NAMALWA (cell line): ENCODE data around the gene SLC10A2.
A peak's percentile ranks its signal among the peaks of the same experiment; 100 is the strongest.
"Not testable (repeated sequence)": the region's sequence is repeated elsewhere in the genome, so short reads cannot be mapped to it uniquely, and the experiment has no call there.

Source experiments
- DNase-seq: peaks from one replicate; pipeline ENCODE4 v3.0.0-alpha.2; 2015; ENCODE audit warnings: low spot score

Gene SLC10A2, protein sequence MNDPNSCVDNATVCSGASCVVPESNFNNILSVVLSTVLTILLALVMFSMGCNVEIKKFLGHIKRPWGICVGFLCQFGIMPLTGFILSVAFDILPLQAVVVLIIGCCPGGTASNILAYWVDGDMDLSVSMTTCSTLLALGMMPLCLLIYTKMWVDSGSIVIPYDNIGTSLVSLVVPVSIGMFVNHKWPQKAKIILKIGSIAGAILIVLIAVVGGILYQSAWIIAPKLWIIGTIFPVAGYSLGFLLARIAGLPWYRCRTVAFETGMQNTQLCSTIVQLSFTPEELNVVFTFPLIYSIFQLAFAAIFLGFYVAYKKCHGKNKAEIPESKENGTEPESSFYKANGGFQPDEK

DNA sequence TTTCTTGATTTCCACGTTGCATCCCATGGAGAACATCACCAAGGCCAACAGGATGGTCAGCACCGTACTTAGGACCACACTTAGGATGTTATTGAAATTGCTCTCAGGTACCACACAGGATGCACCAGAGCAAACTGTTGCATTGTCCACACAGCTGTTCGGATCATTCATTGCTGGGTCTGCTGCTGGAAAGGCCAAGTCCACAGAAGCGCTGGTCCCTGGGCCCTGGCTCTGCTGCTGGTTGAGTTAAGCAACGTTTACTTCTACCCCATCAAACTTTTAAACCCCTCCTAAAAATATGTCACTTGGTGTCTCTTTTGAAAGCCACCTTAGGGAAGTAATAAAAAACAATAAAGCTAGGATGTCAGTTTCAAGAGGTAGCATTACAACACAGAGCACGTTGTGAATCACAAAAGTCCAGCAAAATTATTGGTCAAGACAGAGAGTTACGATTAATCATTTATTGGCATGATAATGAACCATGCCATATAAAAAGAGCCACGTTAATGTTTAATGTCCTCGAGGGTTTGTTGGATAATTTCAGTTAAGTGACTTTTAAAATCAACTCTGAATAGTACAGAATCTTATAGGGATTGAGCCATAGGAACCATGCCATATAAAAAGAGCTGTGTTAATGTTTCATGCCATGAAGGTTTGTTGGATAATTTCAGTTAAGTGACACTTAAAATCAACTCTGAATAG, at the start of gene SLC10A2:
Gene SLC10A2, minus strand, starts transcription at position 339 of the 702 bp plus-strand sequence. Its CDS starts 168 bp downstream, at position 171.
- DNase-seq = no peak

DNA sequence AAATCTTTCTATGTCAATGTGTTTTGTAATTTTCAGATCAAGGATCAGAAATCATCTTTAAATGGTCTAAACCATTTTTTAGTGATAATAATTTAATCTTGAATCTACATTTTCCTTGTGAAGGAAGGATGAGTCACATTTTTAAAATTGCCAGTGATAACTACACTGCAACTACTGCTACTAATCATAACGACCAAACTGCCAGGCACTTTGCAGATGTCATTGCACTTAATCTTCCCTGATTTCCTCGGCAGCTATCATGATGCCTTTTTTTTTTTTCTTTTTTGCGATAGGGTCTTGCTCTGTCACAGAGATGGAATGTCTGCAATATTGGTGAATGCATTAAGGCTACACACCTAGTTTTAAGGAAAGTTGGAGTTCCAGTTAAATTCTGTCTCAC, 41.4 kb upstream of the SLC10A2 start:
- DNase-seq = no peak

DNA sequence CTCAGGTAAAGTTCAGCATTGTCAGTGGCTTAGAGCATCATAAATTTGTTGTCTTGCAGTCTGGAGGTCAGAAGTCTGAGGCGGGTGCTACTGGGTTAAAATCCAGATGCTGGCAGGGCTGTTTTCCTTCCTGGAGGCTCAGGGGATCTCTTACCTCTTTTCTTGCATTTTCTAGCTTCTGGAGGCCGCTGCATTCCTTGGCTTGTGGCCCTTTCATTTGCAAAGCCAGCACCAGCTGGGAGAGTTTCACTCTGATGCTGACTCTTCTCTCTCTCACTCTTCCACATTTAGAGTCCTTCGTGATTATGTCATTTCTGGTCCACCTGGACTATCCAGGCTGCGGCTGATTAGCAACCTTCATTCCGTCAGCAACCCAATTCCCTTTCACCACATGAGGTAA, 38.1 kb upstream of the SLC10A2 start:
- DNase-seq = no peak

DNA sequence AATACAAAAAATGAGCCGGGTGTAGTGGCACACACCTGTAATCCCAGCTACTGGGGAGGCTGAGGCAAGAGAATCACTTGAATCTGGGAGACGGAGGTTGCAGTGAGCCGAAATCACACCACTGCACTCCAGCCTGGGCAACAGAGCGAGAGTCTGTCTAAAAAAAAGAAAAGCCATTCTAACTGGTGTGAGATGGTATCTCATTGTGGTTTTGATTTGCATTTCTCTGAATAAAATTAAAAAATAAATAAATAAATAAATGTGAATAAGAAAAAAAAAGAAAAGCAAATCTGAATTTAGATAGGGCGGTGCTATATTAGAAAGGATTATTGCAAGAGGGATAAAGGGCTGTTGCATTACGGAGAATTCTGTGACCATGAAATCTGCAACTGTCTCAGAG, 37.2 kb upstream of the SLC10A2 start:
- DNase-seq = not testable (repeated sequence)

DNA sequence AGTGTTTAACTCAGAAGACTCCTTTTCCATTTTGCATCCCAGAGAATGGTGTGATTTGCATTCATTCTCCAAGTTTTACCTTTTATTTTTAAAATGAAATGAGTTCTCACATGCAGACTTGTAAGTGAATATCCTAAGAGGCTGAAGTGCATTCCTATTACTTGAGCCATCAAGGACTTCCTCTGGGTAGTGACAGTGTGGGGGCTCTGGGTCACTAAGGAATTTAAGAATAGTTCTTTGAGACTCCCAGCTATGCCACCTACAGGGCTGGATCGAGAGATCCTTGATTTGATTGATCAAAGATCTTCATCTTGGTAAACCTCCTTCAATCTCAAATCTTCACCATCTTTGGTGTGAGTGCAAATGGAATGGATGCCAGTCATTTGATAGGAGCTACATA, 36.3 kb upstream of the SLC10A2 start:
- no peak for DNase-seq

DNA sequence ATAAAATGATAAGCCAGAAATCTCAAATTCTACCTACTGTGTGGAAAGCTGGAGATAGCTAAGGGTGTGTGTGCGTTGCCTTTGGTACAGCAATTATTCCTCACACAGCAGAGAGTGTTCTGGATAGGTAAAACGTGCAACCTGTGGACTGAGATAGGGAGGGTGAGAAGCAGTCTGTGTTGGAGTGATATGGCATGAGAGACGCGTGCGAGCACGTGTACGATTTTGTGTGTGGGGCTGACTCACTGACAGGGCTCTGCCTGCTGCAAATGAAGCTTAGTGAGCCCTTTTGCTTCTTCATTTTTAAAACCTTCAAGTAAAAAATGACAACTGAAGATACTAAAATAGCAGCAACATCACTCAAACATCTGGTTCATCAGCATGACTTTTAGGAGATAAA, 35.7 kb upstream of the SLC10A2 start:
- DNase-seq = no peak

DNA sequence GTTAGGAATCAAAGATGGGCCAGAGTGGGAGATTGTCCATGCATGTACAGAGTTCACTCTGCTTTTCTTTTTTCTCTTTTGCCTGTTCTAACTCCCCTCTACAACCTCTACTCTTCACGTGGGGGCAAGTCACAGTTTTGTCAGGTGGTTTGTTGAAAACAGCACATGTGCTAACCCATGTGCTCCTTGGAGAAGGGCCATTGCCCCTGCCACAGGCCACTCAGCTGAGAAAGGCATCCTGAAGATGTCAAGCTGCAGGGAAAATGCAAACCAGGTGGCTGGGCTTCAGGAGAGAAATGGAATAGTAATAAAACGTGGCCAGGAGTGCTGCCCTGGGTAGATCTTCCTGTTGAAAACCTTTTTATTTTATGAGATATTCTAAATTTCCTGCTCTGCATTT, 35.3 kb upstream of the SLC10A2 start:
- DNase-seq = no peak

DNA sequence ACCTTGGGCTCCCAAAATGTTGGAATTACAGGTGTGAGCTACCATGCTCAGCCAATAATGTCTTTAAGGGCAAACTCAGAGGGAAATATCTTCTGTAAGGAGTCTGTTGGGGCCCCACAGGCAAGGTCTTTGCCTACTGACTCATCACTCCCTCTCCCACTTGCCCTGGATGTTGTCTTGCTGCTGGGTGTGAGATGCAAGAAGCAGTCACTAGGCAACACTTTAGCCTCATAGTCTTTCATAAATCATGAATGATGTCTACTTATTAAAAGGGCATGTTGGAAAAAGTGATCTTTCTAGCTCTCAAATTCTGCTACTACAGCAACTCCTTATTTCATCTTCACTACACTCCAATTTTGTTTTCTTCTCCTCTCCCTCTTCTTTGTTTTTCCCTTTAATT, 34.6 kb upstream of the SLC10A2 start:
- no peak for DNase-seq

DNA sequence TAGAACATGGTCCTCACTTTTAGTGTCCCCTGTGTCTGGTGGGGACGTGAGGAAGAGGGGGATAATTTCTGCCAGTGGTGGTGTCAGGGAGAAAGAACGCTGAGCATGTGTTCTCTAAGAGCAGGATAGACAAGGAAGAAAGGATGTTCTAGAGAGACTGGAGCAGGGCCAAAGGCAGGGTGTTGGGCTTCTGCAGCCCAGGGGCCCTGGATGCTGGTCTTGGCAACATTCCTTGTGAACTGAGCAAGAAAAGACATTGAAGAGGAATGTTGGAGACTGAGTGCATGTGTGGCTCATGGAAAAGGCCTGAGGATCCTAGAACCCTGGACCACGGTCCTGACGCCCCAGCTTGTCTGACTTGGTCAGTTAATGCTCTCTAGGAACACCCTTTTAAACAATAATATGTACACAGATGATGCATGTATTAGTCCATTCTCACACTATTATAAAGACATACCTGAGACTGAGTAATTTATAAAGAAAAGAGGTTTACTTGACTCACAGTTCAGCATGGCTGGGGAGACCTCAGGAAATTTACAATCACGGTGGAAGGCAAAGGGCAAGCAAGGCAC, 33.6 kb upstream of the SLC10A2 start:
- no peak for DNase-seq

DNA sequence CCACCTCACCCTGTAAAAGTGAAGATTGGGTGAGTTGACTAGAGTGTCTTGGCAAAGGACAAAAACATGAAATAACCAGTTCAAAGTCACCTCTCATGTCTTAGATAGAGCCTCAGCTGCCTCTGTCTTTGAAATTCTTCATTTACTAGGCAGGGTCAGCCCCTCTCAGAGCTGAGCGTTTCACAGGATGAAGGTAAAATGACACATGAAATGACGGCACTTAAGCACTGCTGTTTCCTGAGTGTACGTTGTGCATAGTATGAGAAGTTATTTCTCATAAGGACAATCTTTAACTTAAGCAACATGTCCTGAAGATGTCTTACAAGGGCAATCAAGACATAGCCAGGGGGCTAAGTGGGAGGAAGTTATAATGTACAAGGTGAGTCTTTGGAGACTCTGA, 32.3 kb upstream of the SLC10A2 start:
- no peak for DNase-seq

DNA sequence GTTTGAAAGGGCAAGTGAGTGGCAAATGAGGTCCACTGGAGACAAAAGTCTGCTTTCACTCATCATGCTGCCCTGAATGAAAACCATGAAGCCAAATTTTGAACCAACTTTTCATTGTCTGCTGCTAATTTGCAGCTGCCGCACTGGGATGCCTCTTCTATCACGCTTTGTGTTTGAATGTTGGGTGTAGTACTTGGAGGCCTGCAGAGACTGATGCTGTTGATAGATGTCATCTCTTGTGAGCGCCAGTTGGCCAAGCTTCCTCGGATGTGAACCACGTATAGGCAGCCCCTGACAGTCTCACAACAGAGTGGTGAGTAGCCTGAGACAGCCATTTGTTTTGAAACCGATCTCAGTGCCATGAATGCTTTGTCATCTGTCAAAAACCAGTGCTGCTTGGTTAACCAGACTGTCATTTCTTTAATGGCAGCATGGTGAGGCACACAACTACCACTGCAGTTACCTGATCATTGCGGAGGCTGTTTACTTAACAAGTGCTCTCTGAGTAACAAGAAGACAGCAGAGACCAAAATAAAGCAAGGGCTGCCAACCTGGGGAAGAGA, 31.2 kb upstream of the SLC10A2 start:
- DNase-seq = no peak

DNA sequence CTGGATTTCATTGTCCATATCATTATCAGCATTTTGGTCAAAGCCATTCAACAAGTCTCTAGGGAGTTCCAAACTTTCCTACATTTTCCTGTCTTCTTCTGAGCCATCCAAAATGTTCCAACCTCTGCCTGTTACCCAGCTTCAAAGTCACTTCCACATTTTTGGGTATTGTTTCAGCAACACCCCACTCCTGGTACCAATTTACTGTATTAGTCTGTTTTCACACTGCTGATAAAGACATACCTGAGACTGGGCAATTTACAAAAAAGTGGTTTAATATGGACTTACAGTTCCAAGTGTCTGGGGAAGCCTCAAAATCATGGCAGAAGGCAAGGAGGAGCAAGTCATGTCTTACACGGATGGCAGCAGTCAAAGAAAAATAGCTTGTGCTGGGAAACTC, 27.4 kb upstream of the SLC10A2 start:
- DNase-seq = not testable (repeated sequence)

DNA sequence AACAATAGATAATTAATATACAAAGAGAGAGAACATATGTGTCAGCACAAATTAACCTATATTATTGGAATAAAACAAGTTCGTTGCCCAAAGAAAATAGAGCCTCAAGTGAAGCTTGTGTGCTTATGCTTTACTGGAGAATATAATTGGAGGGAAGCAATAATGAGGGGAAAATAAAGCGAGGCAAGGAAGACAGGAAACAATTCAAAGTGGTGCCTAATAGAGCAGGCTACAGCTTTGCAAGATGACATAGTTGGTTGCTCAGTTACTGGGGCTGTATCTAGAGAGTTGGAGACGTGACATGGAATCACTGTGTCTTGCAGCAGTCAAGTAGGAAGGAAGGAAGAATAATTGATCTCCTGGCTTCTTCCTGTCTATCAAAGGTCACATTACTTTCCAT, 21.1 kb upstream of the SLC10A2 start:
- no peak for DNase-seq

DNA sequence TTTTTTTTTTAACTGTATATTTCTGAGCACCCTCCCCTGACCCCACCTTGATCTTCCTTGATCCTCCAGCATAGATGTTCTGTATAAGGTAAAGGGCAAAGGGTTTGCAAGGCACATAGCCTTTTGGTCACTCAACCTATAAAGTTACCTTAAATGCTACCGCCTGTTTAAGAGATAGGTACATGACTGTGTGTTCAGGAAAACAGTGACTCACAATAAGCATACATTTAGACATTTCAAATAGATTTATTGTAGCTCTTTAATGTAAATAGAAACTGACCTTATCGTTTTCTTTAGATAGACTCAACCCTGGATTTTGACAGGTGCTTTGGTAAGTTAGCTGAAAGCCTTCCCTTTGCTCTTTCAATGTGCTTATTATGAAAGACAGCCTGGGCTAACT, 15.2 kb upstream of the SLC10A2 start:
- DNase-seq = no peak

DNA sequence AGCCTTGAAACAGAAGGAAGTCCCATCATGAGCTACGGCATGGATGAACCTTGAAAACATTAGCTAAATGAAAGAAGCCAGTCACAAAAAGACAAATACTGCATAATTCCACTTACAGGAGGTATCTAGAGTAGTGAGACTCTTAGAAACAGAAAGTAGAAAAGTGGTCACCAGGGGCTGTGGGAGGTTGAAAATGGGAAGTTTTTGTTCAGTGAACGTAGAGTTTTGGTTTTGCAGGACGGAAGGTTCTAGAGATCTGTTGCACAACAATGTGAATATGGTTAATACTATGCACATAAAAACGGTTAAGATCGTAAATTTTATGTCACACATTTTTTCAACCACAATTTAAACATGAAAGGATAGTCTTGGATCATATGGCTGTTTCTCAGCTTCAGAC, 11.9 kb upstream of the SLC10A2 start:
- DNase-seq = no peak

DNA sequence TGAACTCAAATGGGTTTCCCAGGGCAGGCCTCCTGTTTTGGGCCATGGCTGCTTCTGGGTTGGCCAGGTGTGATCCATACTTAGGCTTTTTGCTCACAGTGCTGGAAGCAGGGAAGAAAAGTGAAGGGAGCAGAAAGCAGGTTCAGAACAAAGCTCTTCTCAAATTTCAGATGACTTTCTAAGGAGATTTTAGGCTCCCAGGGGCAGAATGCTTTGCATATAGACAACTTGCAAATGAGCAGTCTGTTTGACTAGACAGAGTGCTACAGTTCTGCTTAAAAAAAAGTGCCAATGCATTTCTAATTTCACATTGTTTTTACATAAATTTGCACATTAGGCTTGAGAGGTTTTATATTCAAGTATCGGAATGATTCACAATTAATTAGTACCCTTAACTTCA, 2.6 kb upstream of the SLC10A2 start:
- peak; percentile 30 for DNase-seq

DNA sequence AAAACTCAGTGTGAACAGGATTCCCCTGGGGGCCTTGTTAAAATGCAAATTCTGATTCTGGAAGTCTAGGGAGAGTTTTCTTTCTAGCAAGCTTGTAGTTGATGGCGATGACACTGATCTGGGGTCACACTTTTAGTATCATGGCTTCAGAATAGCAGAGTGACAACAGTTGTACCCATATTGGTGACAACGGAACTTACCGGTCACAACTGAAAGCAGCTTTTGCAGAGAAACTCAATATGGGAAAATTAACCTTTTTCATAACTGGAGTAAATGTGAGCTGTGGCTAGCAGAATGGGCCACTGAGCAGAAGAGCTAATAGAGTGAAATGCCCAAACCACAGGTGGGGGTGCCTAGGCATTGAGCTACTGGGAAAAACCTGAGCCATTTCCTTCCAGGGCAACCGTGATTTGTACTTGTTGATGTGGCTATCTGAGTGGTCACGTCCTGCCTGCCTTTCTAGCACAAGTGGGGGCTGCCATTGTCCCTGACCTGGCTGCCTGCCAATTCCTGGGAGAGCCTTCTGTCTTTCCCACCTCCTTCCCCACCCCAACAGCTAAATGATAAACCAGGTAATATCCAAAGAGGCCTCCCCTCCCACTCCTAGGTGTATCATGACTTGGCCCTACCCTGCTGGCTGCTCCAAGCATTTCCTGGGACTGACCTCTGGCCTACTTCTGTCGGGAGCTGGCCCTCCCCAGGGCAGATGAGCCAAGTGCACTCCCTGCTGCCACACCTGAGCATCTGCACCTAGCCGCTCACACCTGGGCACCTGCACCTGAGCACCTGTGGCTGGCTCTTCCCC, 1.7 kb upstream of the SLC10A2 start:
- DNase-seq = no peak

DNA sequence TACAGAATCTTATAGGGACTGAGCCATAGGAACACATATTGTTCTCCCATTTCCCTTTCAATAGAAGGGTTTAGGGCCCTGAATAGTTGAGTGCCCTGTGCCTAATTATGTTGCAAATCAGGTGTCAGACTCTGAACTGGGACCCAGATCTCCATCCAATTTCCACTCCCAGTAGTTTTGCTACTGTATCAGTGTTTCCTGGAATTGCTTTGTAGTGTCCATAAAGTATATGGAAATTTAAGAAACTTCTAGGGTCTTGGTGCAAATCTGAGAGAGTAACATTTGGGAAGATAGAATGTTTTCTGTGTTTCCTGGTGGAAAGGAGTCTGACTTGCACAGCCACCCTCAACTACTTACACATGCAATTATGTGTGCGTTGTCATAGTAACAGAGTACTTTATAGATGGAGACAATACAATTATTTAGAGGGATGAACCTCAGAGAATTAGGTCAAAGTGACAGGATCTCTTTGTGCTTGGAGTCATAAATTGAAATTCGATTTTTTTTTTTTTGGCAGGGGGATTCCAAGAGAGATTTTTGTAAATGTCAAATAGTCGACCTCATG, 646 bp upstream of the SLC10A2 start:
- DNase-seq = no peak

DNA sequence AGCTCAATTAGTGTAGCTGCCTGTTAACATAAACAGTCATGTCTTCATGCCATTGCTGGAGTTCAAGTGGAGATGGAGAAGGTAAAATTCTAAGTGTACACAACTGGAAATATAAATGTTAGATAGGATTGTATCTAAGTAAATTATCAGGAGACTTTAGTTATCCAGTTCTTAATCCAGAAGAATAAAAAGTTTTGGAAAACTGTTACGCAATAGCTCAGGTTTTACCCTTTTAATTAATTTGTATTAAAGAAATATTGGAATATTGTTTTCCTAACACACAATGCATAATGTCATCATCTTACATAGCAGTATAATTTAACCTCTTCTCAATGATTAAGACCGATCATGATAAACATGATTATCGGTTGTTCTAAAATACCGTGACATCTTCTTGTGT, 2.8 kb downstream of the SLC10A2 start:
- DNase-seq = no peak

DNA sequence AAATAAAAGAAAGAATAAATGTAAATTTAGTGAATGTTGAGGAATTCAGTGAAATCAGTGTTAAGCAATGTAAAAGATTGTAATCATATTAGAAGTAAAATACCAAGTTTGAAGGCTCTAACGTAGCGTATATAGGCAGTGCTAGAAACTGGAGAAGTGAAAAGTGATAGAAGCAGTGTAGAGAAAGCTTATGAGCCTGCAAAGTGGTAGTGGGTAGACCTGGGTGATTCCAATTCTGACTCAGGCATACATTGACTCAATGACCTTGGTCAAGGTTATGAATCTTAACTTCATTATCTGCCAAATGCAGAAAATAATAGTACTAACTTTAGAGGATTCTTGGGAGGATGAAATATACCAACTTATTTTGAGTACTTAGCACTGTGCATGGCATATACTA, 4.1 kb downstream of the SLC10A2 start:
- no peak for DNase-seq

DNA sequence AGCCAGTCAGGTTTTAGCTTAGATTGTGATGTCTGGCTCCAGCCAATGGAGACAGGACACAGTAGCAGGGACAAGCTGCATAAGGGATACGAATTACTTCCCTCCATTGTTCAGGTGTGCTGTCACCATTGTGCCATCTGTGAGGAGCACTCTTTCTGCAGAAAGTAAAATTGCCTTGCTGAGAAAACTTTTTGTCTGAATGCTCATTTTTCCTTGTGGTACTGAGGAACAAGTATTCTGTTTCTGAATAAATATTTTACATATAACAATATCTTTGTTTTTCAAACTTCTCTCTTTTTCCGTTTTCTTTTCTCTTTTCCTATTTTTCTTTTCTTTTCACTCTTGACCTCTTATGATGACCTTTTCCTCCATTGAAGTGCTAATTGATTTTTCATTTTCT, 10.2 kb downstream of the SLC10A2 start:
- DNase-seq = peak; percentile 47

DNA sequence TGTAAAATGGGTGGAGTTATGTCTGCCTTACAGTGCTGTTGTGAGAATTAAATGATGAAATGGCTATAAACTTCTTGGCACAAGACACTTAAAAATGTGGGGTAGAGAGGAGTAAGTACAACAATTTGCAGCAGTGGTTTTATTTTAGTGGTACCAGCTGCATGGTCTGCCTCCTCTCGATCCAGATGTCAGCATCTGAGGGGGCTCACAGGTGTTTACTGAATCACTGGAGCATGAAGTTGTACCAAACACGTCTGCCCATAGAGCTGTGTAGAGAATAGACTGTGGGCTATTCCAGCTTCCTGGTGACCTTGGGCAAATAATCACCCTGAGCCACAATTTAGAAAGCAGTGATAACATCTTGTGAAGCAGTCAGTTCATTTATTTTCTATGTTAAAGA, 11.1 kb downstream of the SLC10A2 start:
- peak; percentile 93 for DNase-seq
